ENCODE measurements around the gene CLIP1. TPM values are rescaled to one million over a fixed set of nuclear protein-coding genes. Genes with fewer than 3 reads are reported as not detected.
"Not testable (repeated sequence)": the region's sequence is repeated elsewhere in the genome, so short reads cannot be mapped to it uniquely, and the experiment has no call there.

CLIP1 gene
- total RNA-seq, 1 experiment from 2014 or later = 42.9 TPM

- Histone ChIP-seq H2AFZ (ENCODE audit: low read depth, low read length, poor library complexity, severe bottlenecking) (peak overlapping the region; percentile 4), H4K20me1 (ENCODE audit: insufficient read depth) (no peaks in the 10 kb centered on the region), H3K79me2 (ENCODE audit: insufficient read depth, low read length) (peaks cover 16% of the 10 kb centered on the region), H3K4me3 (replicated peaks in 1 of 2; ENCODE audit: low read depth in 1 of 2, low read length in 2 of 2) (peak overlapping the region; percentile 91 to 95), H3K9me3 (ENCODE audit: control insufficient read depth in 1 of 2, insufficient read depth in 1 of 2, low read depth in 1 of 2, low read length in 2 of 2) (no peaks in the 10 kb centered on the region), H3K4me1 (ENCODE audit: control insufficient read depth in 1 of 2, insufficient read depth in 2 of 2, low read length in 2 of 2) (peaks cover 9 to 16% of the 10 kb centered on the region in 2 experiments; a peak in 3 of 4 replicates), H3K9ac (ENCODE audit: low read length) (peak overlapping the region; percentile 69), H3K9me2 (ENCODE audit: insufficient read depth) (no peaks in the 10 kb centered on the region), H3K27ac (ENCODE audit: low read depth, low read length) (peak overlapping the region; percentile 72), H3K4me2 (ENCODE audit: low read length) (peak overlapping the region; percentile 81), H3K36me3 (ENCODE audit: control insufficient read depth in 1 of 2, insufficient read depth in 2 of 2, low read length in 2 of 2) (peaks cover 3% of the 10 kb centered on the region in 2 experiments; a peak in 2 of 4 replicates), H3K27me3 (ENCODE audit: insufficient read depth, low read length) (no peaks in the 10 kb centered on the region)
- no peak for DNase-seq (ENCODE audit: low read depth, low spot score)
- ChIA-PET RAD21 (ENCODE audit: low non-redundant PET in 1 of 2, low total read pairs in 2 of 2, uncharacterized antibody in 2 of 2, unreplicated experiment in 2 of 2) (no interaction called here), CTCF (no interaction called here), POLR2A (no interaction called here)
- no peak for TF ChIP-seq POLR2A (IDR thresholded peaks at IDR 0.05; ENCODE audit: borderline replicate concordance, extremely low read depth, insufficient read depth, insufficient read length)
- peak; percentile 48 for ATAC-seq
- BruUV-seq (replicated peaks) = TSS peak; percentile 71
- intact Hi-C loops (cut with micrococcal nuclease) = loop anchor here (1.0 kb wide), 1 partner anchor 40 kb away; the partner anchor contains the start of gene DIABLO
Observed at GRCh38 chr12:122265886-122266229, 156.6 kb downstream of the CLIP1 start.

DNA sequence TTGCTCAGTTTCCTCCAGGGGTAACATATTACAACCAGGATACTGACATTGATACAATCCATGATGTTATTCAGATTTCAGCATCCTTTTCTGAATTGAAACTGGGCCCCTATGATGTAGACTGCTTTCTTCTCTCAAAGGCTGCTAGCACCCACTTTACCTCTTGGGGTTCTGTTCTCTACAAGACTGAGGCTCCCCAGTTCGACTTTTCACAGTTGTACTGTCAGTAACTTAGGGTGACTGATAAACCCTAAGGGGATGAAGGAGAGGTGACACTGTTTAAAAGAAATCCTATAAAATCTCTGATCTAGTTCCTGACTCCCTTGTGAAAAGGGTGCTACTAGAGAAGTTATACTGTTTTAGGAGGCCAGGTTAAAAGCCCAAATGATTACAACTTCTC is 157.0 kb downstream of the CLIP1 start:
- RAD21 ChIA-PET (ENCODE audit: low non-redundant PET in 1 of 2, low total read pairs in 2 of 2, uncharacterized antibody in 2 of 2, unreplicated experiment in 2 of 2) = no interaction called here
- DNase-seq (ENCODE audit: low read depth, low spot score) = no peak
- no peak for TF ChIP-seq TCF7L2 (IDR thresholded peaks at IDR 0.05; ENCODE audit: borderline replicate concordance, extremely low read depth, insufficient read depth, insufficient read length)
- TF ChIP-seq ZFX (IDR thresholded peaks at IDR 0.05) = no peak
- TF ChIP-seq SP1 (IDR thresholded peaks at IDR 0.05; ENCODE audit: low read depth) = no peak
- TF ChIP-seq CEBPB (IDR thresholded peaks at IDR 0.05; ENCODE audit: low read depth) = no peak
- TF ChIP-seq SIN3A (IDR thresholded peaks at IDR 0.05; ENCODE audit: low read depth) = no peak
- no peak for TF ChIP-seq EZH2 (IDR thresholded peaks at IDR 0.05)
- TF ChIP-seq ELF1 (IDR thresholded peaks at IDR 0.05; ENCODE audit: borderline replicate concordance, low read depth) = no peak
- TF ChIP-seq EZH2phosphoT487 (IDR thresholded peaks at IDR 0.05; ENCODE audit: borderline replicate concordance) = no peak
- no peak for TF ChIP-seq RAD21 (IDR thresholded peaks at IDR 0.05; ENCODE audit: low read depth)
- no peak for TF ChIP-seq POLR2A (IDR thresholded peaks at IDR 0.05; ENCODE audit: borderline replicate concordance, extremely low read depth, insufficient read depth, insufficient read length)
- no peak for TF ChIP-seq YY1 (IDR thresholded peaks at IDR 0.05; ENCODE audit: extremely low read depth, insufficient replicate concordance, low read depth, low read length)
- Histone ChIP-seq H3K9ac (ENCODE audit: low read length) (peak overlapping the region; percentile 69), H3K4me3 (replicated peaks in 1 of 2; ENCODE audit: low read depth in 1 of 2, low read length in 2 of 2) (peak overlapping the region; percentile 91 to 95), H2AFZ (ENCODE audit: low read depth, low read length, poor library complexity, severe bottlenecking) (no peak overlapping the region), H3K4me2 (ENCODE audit: low read length) (peak overlapping the region; percentile 81), H4K20me1 (ENCODE audit: insufficient read depth) (no peaks in the 10 kb centered on the region), H3K36me3 (ENCODE audit: control insufficient read depth in 1 of 2, insufficient read depth in 2 of 2, low read length in 2 of 2) (peaks cover 5% of the 10 kb centered on the region in 2 experiments; a peak in 2 of 4 replicates), H3K79me2 (ENCODE audit: insufficient read depth, low read length) (peaks cover 16% of the 10 kb centered on the region), H3K4me1 (ENCODE audit: control insufficient read depth in 1 of 2, insufficient read depth in 2 of 2, low read length in 2 of 2) (peaks cover 9 to 16% of the 10 kb centered on the region in 2 experiments; a peak in 3 of 4 replicates), H3K27ac (ENCODE audit: low read depth, low read length) (peak overlapping the region; percentile 72), H3K9me2 (ENCODE audit: insufficient read depth) (no peaks in the 10 kb centered on the region), H3K27me3 (ENCODE audit: insufficient read depth, low read length) (no peaks in the 10 kb centered on the region), H3K9me3 (ENCODE audit: control insufficient read depth in 1 of 2, insufficient read depth in 1 of 2, low read depth in 1 of 2, low read length in 2 of 2) (no peaks in the 10 kb centered on the region)
- CTCF ChIA-PET = no interaction called here
- BruUV-seq (replicated peaks) = no TSS peak
- no peak for ATAC-seq
- intact Hi-C loops (cut with micrococcal nuclease) = no loop called here
- POLR2A ChIA-PET = no interaction called here

- H3K27me3 ChIP-seq (ENCODE audit: insufficient read depth, low read length); H3K4me1 ChIP-seq (ENCODE audit: control insufficient read depth in 1 of 2, insufficient read depth in 2 of 2, low read length in 2 of 2); intact Hi-C loops (cut with micrococcal nuclease); H3K9me2 ChIP-seq (ENCODE audit: insufficient read depth); H3K36me3 ChIP-seq (ENCODE audit: control insufficient read depth in 1 of 2, insufficient read depth in 2 of 2, low read length in 2 of 2); H4K20me1 ChIP-seq (ENCODE audit: insufficient read depth); ATAC-seq; CTCF ChIA-PET; BruUV-seq (replicated peaks); H2AFZ ChIP-seq (ENCODE audit: low read depth, low read length, poor library complexity, severe bottlenecking); DNase-seq (ENCODE audit: low read depth, low spot score); H3K4me3 ChIP-seq (replicated peaks in 1 of 2; ENCODE audit: low read depth in 1 of 2, low read length in 2 of 2); H3K9ac ChIP-seq (ENCODE audit: low read length); POLR2A ChIA-PET; RAD21 ChIA-PET (ENCODE audit: low non-redundant PET in 1 of 2, low total read pairs in 2 of 2, uncharacterized antibody in 2 of 2, unreplicated experiment in 2 of 2); H3K27ac ChIP-seq (ENCODE audit: low read depth, low read length); H3K4me2 ChIP-seq (ENCODE audit: low read length); H3K9me3 ChIP-seq (ENCODE audit: control insufficient read depth in 1 of 2, insufficient read depth in 1 of 2, low read depth in 1 of 2, low read length in 2 of 2): not testable (repeated sequence)
- peaks cover 12% of the 10 kb centered on the region; the same call in 1 of the 2 replicates for H3K79me2 ChIP-seq (ENCODE audit: insufficient read depth, low read length)
Observed at GRCh38 chr12:122260735-122261134, 161.7 kb downstream of the CLIP1 start.

Measured in HCT116 (cell line).